ENCODE data around the gene FHIT. TPM values are rescaled to one million over a fixed set of nuclear protein-coding genes. Genes with fewer than 3 reads are reported as not detected.

The FHIT gene
- total RNA-seq, 2 donors from 2014 or later = 10.4 to 15.8 TPM

DNA sequence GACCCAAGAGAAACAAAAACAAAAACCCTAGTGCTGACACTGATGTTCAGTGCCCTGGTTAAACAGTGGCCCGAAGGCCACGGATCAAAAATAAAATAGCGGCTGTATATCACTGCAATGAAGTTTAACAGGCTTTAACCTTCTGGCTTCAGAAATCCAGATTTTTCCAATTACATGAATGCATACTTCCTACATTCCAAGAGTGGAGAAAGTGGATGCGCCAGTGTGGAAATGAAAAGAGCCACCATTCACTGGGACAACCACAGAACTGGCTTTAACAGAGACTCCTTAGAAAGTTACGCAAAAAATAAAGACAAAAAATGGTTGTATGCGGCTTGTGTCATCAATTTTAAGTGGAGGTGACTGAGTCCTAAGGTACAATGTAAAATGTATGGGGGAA, 522.2 kb downstream of the FHIT start:
- Histone ChIP-seq H3K4me3 (no peak overlapping the region), H3K36me3 (replicated peaks in 1 of 2; ENCODE audit: insufficient read depth in 1 of 2, low read depth in 2 of 2) (no peaks in the 10 kb centered on the region), H3K27ac (no peak overlapping the region), H3K9me3 (no peaks in the 10 kb centered on the region), H3K27me3 (no peaks in the 10 kb centered on the region), H3K4me1 (no peaks in the 10 kb centered on the region)
- DNase-seq (no peak), ATAC-seq (no peak)
- TF ChIP-seq CTCF (IDR thresholded peaks at IDR 0.05) (no peak), POLR2A (IDR thresholded peaks at IDR 0.05) (no peak)
- intact Hi-C loops (cut with DNase I) = no loop called here
- 81 to 88% methylated on average over 6 of the region's 6 CpGs for WGBS, 2 donors

GRCh38 chr3:60728006-60728405, 523.2 kb downstream of the FHIT start:
- no peaks in the 10 kb centered on the region for H3K4me1 ChIP-seq
- H3K36me3 ChIP-seq (replicated peaks in 1 of 2; ENCODE audit: insufficient read depth in 1 of 2, low read depth in 2 of 2) = no peaks in the 10 kb centered on the region
- H3K27me3 ChIP-seq = no peaks in the 10 kb centered on the region
- H3K27ac ChIP-seq = no peak overlapping the region
- ATAC-seq (no peak), DNase-seq (no peak)
- intact Hi-C loops (cut with DNase I) = no loop called here
- no peak overlapping the region for H3K4me3 ChIP-seq
- TF ChIP-seq CTCF (IDR thresholded peaks at IDR 0.05) (no peak), POLR2A (IDR thresholded peaks at IDR 0.05) (no peak)
- H3K9me3 ChIP-seq = no peaks in the 10 kb centered on the region
- 27 to 35% methylated on average over 1 of the region's 1 CpG for WGBS, 2 donors

GRCh38 chr3:60720736-60721135, 530.5 kb downstream of the FHIT start:
- H3K36me3 ChIP-seq (replicated peaks in 1 of 2; ENCODE audit: insufficient read depth in 1 of 2, low read depth in 2 of 2) = no peaks in the 10 kb centered on the region
- TF ChIP-seq POLR2A (IDR thresholded peaks at IDR 0.05) (no peak), CTCF (IDR thresholded peaks at IDR 0.05) (no peak)
- DNase-seq (no peak), ATAC-seq (no peak)
- WGBS, 2 donors = 76 to 93% methylated on average over 2 of the region's 2 CpGs
- H3K4me3 ChIP-seq = no peak overlapping the region
- H3K9me3 ChIP-seq = no peaks in the 10 kb centered on the region
- intact Hi-C loops (cut with DNase I) = no loop called here
- no peak overlapping the region for H3K27ac ChIP-seq
- no peaks in the 10 kb centered on the region for H3K27me3 ChIP-seq
- H3K4me1 ChIP-seq = no peaks in the 10 kb centered on the region

- DNase-seq (no peak), ATAC-seq (no peak)
- Histone ChIP-seq H3K27me3 (no peaks in the 10 kb centered on the region), H3K4me1 (no peaks in the 10 kb centered on the region), H3K27ac (no peak overlapping the region), H3K4me3 (no peak overlapping the region), H3K9me3 (no peaks in the 10 kb centered on the region), H3K36me3 (replicated peaks in 1 of 2; ENCODE audit: insufficient read depth in 1 of 2, low read depth in 2 of 2) (no peaks in the 10 kb centered on the region)
- TF ChIP-seq POLR2A (IDR thresholded peaks at IDR 0.05) (no peak), CTCF (IDR thresholded peaks at IDR 0.05) (no peak)
- intact Hi-C loops (cut with DNase I) = no loop called here
- 87 to 90% methylated on average over 3 of the region's 3 CpGs for WGBS, 2 donors
These were observed 534.7 kb downstream of the FHIT start for GRCh38 chr3:60716573-60716972.

DNA sequence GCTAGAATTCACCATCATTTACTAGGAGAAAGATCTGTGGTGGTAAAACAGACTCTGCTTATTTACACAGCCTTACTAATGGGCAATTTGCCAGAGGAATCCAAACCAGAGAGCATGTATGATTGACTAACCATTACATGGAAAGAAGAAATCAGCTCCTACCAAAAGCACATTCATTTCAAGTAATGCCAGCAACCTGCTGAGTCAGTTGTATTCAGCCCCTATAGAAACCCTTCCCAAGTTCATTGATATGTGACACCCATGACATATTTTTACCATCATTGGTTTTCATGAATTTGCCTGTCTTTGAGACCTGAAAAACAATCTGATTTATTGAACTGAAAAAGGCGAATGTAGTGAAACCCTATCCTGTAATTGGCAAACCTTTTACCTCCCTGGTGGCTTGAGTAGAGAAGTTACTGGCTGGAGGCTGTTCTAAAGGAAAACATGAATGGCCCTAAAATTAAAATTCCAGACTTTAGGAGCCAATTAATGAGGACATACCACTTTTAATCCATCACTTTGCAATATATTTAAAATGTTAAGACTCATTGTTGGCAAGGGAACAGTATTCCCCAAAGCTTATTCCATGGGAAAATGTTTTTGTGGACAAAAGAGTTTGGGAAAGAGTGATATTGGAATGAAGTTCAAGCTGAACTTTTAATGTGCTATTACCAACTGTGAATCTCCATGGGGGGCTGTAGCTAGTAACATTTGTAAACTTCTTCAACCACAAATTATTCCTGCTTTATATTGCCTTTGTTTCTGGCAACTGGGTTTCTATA, 542.9 kb downstream of the FHIT start:
- no peaks in the 10 kb centered on the region for H3K4me1 ChIP-seq
- DNase-seq (no peak), ATAC-seq (no peak)
- no peak overlapping the region for H3K4me3 ChIP-seq
- H3K27ac ChIP-seq = no peak overlapping the region
- no peaks in the 10 kb centered on the region for H3K36me3 ChIP-seq (replicated peaks in 1 of 2; ENCODE audit: insufficient read depth in 1 of 2, low read depth in 2 of 2)
- H3K9me3 ChIP-seq = no peaks in the 10 kb centered on the region
- H3K27me3 ChIP-seq = no peaks in the 10 kb centered on the region
- TF ChIP-seq CTCF (IDR thresholded peaks at IDR 0.05) (no peak), POLR2A (IDR thresholded peaks at IDR 0.05) (no peak)
- intact Hi-C loops (cut with DNase I) = no loop called here
- WGBS, 2 donors = 59 to 71% methylated on average over 1 of the region's 1 CpG
